CD4-positive, alpha-beta T cell treated with Interleukin-12 subunit alpha and Interleukin-12 subunit beta, for 1 hour (primary cell): ENCODE measurements around the gene MSH2.
A peak's percentile ranks its signal among the peaks of the same experiment; 100 is the strongest.
"Not testable (repeated sequence)": the region's sequence is repeated elsewhere in the genome, so short reads cannot be mapped to it uniquely, and the experiment has no call there.

Source experiments
- DNase-seq: peaks from one replicate; pipeline ENCODE4 v3.0.0-alpha.2; 2020

MSH2 gene

DNA sequence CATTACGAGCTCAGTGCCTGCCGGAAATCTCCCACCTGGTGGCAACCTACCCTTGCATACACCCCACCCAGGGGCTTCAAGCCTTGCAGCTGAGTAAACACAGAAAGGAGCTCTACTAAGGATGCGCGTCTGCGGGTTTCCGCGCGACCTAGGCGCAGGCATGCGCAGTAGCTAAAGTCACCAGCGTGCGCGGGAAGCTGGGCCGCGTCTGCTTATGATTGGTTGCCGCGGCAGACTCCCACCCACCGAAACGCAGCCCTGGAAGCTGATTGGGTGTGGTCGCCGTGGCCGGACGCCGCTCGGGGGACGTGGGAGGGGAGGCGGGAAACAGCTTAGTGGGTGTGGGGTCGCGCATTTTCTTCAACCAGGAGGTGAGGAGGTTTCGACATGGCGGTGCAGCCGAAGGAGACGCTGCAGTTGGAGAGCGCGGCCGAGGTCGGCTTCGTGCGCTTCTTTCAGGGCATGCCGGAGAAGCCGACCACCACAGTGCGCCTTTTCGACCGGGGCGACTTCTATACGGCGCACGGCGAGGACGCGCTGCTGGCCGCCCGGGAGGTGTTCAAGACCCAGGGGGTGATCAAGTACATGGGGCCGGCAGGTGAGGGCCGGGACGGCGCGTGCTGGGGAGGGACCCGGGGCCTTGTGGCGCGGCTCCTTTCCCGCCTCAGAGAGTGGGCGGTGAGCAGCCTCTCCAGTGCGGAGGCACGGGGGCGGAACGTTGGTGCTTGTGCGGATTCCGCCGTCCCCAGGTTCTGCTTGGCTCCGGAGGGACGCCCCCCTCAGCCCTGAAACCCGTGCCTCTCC, at the start of gene MSH2:
MSH2 (plus strand) TSS at position 352 of the 804 bp plus-strand sequence; CDS start at position 388, 36 bp downstream.
- peak; percentile 91 for DNase-seq

DNA sequence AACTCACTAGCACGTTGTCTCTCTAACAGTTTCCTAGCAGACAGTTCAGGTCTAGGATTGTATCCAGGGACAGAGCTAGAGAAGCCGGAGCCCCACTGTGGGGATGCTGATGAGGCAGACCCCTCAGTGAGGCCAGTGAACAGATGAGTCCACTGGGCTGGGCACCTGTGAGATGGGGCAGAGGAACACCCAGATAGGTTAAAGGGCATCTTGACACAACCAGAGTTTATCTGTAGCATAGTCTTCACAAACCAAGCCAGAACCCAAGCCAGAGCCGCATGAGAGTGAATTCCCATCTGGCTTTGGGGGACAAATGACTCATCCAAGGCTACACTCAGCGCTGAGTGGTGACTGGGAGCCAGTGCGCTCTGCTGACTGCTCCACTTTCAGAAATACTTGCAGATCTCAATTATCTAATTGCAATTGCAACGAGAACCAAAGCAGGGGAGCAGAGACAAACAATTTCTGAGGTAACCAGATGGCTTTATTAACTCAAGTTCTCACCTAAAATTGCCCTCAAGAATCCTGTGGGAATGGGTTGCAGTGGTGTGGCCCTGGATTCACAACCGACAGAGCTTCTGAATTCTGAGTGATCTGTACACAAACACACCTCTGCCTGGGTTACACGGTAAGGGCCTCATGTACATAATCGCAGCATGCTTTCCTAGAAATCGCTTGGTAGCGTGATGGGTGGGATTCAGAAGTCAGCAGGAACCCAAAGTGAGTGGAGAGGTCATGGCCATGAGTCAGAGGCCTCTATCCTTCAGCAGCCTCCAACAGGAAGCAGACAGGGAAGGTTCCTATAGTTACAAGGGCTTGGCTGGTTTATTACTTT, 48.7 kb upstream of the MSH2 start:
- DNase-seq = no peak

DNA sequence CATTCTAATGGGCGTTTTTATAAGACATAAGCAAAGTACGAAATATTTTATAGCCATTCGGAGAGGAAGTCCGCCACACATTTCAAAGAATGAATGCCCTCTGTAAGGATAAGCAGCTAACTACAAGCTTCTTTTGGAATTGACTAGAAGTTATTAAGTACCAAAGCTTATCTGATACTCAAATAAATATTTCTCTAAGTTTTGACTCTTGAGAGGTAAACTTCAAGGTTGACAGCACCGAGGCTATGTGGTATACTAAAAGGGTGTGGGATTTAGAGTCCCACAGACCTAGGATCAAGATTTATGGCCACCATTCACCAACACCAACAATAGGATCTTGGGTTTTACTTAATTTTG, 48.1 kb upstream of the MSH2 start:
- no peak for DNase-seq

DNA sequence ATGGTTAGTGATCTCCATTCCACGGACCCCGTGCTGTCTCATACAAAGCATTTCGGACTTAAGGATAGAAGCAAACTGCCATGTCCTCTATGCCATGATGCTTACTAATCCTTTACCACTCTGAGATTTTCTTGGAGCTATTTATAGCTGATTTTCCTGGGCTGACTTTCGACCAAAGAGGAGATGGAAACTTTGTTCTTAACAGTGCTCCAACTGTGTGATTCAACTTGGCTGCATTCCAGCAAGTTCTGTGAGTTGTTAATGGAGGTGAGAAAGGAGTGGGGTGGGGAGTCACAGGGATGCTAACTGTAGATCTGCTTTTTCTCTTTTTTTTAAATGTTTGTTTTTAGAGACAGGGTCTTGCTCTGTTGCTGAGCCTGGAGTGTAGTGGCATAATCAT, 45.5 kb upstream of the MSH2 start:
- DNase-seq = no peak

DNA sequence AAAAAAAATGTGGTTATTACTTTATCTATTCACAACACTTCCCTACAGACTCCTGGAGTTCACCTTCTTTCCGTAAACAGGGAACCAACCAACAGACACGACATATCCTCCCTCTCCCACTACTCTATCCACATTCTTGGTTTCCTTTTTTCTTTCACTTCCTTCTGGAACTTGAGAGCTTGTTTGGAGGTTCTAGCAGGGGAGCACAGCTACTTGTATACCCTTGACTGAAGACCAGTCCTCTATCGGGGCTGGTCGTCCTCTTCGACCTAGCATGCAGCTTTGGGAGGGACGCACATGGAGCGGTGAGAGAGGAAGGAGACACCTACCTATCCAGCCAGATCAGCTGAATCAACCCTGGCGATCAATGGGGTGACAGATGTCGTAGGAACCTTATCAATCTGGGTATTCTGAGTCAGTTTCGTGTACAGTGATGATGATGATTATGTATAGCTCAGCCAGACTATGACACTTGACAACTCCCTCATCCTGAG, 43.5 kb upstream of the MSH2 start:
- DNase-seq = no peak

DNA sequence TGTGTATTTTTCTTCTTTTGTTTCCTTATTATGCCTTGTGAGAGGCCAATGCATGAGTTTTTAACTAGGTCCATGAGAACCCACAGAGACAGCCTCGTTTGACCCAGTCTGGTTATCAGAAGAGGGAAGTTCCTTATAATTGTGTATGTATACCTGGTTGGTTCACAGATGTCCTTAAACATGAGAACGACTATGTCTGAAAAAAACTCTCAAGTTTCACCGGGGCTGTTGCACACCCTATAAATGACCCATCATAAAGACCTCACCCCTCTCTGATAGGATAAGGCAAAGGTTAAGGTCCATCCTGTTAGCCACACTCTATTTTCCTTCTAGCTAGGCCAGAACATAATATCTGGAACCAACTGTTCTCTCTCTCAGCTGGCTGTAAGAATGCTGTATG, 42.7 kb upstream of the MSH2 start:
- no peak for DNase-seq

DNA sequence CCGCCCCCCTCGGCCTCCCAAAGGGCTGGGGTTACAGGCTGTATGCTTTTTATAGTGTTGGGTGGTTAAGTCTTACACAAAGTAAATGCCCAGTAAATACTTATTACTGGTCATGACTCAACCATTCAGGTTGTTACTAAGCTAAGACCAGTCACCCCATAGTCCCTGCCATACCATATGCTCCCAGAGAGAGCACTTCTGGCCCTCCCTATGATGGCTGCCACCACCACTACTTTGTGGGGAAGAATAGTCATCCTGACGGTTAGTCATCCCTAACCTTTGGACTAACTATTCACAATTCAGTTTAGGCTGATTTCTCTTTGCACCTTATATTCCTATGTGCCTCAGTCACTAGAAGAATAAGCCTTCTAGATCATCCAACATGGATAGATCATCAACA, 42.0 kb upstream of the MSH2 start:
- no peak for DNase-seq

DNA sequence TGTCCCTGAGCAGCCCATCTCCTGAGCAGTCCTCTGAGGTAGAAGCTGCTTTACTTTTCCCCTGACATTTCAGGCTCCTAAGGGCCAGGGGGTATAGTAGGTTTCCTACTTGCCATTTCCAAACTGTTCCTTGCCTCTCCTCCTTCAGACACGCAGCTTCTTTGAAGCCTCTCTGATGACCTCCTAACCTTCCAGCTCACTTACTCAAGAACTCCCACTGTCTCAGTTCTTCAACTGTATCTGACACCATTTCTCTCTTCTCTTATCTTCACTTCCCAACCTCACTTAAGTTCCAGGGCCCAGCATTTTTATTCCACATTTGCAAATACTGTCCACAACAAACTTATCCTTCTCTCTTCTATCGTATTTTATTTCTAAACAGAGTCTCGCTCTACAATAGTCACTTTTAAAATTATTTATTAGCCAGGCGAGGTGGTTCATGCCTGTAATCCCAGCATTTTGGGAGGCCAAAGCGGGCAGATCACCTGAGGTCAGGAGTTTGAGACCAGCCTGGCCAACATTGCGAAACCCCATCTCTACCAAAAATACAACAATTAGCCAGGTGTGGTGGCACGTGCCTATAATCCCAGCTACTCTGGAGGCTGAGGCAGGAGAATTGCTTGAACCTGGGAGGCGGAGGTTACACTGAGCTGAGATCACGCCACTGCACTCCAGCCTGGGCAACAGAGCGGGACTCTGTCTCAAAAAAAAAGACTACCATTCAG, 41.3 kb upstream of the MSH2 start:
- DNase-seq = not testable (repeated sequence)

DNA sequence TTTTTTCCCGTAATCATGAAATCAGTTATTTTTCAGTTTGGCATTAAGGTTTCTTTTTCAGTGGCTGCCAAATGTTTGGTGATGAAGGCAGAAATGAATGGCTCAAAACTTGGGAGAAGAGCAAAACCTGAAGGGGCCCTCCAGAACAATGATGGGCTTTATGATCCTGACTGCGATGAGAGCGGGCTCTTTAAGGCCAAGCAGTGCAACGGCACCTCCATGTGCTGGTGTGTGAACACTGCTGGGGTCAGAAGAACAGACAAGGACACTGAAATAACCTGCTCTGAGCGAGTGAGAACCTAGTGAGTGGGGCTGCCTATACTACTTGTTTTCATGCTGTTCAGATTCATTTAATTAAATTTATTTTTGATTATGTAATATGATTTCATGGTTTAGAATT, 29.2 kb upstream of the MSH2 start:
- DNase-seq = no peak

DNA sequence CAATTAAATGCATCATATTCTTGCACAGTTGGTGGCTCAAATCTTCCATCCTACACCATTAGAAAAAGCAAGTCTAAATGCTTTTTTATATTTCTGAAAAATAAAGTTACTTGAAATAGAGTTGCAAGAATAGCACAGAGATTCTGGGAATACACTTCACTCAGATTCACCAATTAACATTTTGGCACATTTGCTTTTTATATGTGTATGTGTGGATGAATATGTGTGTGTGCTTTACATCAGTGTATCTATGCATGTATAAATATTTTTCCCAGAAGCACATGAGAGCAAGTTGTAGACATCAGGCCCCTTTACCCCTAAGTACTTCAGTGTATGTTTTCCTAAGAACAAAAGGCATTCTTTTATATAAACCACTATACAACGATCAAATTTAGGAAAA, 27.6 kb upstream of the MSH2 start:
- DNase-seq = no peak

DNA sequence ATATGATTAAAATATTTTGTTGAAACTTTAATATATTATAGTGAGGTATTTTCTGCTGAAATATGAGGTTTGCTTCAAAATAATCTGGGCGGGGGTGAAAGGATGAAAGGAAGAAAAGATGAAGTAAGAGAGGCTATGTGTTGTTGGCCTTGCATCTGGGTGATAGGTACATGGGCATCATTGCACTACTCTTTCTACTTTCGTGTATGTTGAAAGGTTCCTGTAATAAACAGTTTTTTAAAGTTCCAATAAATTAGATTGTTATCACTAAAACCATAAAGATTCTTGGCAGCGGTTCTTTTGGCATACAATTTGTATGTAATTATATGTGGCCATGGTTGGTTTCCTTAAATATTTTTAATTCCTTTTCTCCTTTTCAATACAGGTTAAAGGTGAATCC, 23.6 kb upstream of the MSH2 start:
- no peak for DNase-seq

DNA sequence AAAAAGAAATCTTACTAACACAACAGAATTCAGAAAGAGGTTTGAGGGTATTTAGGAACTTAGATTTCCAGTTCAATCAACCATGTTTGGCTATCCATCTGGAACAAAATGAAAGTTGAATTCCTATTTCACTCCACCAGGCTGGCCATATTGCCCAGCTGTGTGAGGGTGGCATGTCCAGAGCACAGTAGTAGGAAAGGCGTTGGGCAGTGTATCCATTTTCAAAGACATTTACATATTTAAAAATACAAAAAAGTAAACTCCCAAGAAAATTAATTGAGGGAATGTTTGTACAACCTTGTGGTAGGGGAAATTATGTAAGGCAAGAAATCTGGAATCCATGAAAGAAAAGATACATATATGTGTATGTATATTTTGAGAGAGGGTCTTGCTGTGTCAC, 21.5 kb upstream of the MSH2 start:
- DNase-seq = no peak

DNA sequence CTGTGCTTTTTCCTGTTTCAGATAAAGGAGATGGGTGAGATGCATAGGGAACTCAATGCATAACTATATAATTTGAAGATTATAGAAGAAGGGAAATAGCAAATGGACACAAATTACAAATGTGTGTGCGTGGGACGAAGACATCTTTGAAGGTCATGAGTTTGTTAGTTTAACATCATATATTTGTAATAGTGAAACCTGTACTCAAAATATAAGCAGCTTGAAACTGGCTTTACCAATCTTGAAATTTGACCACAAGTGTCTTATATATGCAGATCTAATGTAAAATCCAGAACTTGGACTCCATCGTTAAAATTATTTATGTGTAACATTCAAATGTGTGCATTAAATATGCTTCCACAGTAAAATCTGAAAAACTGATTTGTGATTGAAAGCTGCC, 16.4 kb upstream of the MSH2 start:
- DNase-seq = no peak

DNA sequence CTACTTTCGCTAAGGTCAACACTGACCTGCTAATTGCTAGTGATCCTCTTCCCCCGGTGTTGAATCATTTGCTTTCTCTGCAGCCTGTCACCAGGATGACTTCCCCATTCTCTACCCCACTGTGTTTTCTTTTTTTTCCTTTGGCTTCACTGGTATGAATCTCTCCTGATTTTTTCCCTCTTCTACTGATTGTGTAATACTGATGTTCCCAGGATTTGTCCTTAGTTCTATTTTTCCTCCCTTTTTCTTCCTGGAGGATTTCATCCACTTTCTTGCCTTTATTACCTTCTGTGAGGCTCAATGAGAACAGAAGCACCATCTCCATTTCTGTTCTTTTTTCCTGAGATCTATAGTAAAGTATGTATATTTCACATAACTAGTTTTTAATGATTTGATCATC, 14.1 kb upstream of the MSH2 start:
- no peak for DNase-seq

DNA sequence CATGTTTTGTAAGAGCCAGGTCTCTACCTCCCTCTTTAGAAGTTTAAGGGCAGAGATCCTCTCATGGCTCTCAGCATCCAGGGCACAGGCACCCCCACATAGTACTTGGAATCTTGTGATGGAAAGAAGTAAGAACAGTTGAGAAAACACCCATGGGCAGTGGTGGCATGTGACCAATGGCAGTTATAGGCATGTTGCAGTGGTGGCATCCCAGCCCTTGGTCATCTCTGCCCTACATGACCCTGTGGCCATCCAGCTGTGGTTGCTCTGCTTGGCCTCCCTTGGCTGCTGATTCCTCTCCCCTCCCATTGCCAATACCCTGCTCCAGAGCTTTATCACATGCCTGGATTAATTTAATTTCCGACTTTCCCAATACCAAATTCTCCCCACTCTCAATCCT, 13.3 kb upstream of the MSH2 start:
- no peak for DNase-seq

DNA sequence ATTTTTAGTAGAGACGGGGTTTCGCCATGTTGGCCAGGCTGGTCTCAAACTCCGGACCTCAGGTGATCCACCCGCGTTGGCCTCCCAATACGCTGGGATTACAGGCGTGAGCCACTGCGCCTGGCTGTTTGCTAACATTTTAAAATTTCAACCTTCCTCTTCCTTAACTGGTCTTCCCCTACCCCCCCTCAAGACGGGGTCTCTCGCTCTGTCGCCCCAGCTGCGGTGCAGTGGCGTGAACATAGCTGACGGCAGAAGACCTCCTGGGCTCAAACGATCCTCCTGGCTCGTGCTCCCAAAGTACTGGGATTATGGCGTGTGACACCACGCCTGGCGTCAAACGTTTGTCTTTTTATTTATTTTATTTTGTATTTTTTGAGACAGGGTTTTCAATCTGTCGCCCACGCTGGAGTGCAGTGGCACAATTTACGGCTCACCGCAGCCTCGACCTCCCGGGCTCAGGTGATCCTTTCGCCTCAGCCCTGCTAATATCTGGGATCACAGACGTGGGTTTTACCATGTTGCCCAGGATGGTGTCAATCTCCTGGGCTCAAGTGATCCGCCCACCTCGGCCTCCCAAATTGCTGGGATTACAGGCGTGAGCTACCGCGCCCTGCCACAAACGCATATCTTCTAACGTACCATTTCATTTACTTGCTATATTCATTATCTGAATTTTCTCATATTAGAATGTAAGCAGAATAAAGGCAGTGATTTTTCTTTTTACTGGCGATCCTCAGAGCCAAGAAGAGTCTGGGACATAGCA, 984 bp upstream of the MSH2 start:
- no peak for DNase-seq

DNA sequence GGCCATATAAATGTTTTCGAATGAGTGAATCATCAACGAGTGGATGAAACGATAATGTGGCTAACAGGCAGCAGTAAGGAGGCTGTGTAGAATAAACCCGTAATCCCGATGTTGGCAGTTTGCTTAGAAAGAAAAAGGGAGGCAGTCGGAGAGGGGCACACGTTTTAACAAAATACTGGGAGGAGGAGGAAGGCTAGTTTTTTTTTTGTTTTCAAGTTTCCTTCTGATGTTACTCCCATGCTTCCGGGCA, 476 bp upstream of the MSH2 start:
- DNase-seq = no peak

DNA sequence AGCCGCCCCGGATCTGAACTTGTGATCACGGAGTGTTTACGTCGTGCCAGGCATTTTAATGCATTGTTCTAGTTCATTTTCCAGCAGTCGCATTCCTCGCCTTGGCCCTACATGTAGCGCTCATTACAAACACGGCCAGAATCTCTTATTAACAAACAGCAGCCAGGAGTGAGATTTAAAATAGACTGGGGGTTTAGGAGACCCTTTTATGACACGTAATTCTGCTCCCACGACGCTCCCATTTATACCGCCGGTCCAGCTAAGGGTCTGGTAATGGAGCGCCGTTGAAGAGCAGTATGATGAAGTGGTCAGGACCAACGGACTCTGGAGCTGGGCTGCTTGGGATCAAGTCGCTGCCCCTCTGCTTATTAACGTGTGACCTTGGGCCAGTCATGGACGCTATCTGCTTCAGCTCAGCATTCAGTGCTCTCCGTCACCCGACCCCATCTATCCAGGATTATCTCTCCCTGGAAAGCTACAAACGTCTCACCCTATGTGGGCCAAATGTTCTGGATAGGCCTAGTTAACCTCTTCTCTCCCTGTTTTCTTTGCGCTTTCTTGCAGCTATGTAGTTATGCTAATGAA, 745 bp downstream of the MSH2 start:
- no peak for DNase-seq

DNA sequence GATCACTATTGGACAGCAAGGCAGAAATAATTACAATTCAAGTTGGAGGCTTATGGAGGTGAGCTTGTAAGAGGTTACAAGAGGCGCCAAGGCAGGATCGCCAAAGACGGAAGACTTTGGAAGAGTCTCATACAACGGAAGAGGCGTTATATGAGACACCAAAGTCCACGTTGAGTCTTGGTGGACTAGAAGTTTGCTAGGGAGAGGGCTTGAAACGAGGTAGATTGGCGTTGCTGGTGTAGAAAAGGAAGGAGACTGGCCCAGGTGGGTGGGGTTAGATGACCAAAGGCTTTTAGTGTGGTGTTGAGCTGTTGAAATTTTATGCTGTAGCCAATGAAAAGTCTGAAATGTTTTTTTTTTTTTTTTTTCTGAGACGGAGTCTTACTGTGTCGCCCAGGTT, 1.4 kb downstream of the MSH2 start:
- DNase-seq = no peak

DNA sequence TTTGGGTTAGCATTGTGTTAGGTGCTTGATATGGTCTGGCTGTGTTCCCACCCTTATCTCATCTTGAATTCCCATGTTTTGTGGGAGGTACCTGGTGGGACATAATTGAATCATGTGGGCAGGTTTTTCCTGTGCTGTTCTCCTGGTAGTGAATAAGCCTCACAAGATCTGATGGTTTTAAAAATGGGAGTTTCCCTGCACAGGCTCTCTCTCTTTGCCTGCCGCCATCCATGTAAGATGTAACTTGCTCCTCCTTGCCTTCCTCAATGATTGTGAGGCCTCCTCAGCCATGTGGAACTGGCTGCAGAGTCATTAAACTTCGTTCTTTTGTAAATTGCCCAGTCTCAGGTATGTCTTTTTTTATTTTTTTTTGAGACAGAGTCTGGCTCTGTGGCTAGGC, 2.8 kb downstream of the MSH2 start:
- DNase-seq = no peak

DNA sequence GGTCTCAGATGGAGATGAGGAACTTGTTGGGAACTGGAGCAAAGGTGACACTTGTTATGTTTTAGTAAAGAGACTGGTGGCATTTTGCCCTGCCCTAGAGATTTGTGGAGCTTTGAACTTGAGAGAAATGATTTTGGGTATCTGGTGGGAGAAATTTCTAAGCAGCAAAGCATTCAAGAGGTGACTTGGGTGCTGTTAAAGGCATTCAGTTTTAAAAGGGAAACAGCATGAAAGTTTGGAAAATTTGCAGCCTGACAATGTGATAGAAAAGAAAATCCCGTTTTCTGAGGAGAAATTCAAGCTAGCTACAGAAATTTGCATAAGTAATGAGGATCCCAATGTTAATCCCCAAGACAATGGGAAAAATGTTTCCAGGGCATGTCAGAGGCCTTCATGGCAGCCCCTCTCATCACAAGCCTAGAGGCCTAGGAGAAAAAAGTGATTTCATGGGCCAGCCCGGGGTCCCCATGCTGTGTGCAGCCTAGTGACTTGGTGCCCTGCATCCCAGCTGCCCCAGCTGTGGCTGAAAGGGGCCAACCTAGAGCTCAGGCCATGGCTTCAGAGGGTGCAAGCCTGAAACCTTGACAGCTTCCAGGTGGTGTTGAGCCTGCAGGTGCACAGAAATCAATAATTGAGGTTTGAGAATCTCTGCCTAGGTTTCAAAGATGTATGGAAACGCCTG, 3.8 kb downstream of the MSH2 start:
- not testable (repeated sequence) for DNase-seq

DNA sequence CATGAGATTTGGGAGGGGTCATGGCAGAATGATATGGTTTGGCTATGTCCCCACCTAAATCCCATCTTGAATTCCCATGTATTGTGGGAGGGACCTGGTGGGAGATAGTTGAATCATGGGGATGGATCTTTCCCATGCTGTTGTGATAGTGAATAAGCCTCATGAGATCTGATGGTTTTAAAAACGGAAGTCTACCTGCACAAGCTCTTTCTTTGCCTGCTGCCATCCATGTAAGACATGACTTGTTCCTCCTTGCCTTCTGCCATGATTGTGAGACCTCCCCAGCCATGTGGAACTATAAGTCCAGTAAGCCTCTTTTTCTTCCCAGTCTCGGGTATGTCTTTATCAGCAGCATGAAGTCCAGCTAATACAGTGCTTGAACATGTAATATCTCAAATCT, 5.0 kb downstream of the MSH2 start:
- not testable (repeated sequence) for DNase-seq
